OCI-M2 (cell line): Measurements from ENCODE around the gene NOM1.

ENCODE experiments used
- DNase-seq: peaks from one replicate; lab custom pipeline; 2025; ENCODE audit not compliant: unreplicated experiment; lab: John Stamatoyannopoulos, UW

NOM1 gene

GRCh38 chr7:157014635-157015555 lies 65.4 kb downstream of the NOM1 start:
- DNase-seq: no peak

DNA sequence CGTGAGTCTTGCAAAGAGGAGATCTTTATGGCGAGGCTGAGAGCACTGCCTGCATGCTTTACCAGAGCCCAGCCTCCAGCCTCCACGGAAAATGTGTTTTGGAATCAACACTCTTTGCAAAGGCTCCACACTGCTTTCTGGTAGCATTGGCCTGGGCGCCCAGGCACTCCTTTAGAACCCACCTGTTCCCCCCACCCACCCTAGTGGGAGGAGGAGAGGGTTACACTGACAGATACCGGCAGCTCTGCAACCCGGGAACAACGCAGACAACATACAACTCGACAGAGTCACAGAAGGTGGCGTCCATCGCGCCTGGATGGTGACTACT lies 66.5 kb downstream of the NOM1 start:
- DNase-seq: no peak

DNA sequence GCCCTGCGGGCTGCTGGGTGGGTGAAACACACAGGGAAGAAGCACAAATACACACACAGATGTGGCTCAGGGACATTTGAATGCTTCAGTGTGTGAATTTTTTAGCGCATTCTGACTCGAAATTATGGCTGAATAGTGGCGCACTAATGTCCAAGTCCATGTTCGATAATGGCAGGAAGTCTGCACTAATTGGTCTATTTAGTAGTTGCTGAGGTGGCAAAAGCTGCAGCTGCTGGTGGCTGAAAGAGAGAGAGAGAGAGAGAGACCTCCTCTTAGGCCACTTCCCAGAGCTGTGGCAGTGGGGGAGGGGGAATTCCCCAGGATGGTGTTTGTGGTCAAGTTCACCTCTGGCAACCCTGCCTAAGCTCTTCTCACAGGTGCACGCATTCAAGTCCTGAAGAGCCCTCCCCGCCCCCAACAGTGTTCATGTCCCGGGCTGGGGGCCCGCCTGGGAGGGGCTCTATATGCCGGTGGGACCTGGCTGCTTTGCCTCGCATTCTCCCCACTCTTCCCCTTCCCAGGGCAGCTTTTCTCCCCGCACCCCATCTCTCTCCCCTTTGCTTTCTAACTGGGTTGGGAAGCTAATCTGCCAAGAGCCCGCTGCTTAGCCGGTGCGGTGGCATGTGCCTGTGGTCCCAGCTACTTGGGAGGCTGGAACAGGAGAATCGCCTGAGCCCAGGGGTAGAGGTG lies 67.0 kb downstream of the NOM1 start:
- no peak for DNase-seq

GRCh38 chr7:157017149-157017548 lies 67.6 kb downstream of the NOM1 start:
- DNase-seq: no peak

GRCh38 chr7:157017603-157018327 lies 68.3 kb downstream of the NOM1 start:
- DNase-seq: no peak

- DNase-seq: no peak
Observed at GRCh38 chr7:157018328-157018996, 69.0 kb downstream of the NOM1 start.

DNA sequence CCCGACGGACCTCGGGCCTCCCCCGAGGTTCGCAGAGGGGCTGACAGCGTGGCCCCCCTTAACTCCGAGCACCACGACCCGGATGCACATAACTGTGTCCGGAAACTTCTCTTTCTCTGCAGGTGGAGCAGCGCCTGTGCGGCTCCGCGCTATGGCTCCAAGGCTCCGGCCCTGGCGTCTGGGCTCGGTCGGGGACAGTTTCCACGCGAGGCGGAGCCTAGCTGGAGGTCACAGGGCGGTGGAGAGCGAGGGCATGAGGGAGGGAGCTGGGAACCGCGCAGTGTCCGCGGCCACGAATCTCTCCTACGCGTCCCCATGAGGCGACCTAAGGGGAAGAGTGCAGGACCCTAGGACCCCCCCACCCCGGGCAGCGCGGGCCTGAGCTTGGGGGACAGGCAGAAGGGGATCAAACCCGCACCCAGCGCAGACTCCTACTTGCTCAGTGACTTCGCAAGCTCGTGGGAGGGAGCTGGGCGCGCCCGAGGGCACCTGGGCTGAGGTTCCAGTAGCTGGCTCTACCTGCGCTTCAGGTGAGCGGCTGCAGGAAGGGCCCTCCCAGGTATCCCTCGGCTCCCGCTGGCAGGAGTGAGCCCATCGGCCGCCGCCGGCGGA lies 69.6 kb downstream of the NOM1 start:
- DNase-seq: no peak

DNA sequence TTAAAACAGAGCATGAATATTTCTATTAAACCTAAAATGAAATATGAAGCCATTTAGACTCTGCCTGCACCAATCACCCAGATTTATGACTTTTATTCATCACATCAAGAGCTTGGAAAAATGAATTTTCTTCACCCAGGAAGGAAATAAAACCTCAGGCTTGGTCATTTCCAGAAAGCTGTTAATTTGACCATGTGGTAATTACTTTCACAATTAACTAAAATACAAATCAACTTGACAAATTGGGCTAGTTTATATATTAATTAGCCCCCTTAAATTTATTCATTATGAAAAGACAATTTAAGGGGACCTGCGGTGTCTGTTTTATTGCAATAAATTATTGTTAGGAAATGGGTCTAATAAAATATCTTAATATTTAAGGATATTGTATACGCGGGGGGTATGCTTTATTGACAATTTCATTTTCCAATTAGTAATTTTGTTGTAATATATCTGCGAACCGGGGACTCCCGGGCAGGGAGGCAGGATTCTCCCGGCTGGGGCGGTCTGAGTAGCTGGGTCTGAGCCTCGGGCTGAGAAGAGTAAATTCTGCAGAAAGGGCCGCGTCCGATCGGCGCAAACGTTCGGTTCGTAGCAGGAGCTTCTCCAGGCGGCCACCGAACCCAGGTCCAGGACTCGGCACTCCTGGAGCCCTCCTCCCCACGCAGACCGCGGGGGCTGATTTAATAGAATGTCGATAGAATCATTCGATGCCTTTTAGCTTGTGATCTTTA lies 70.4 kb downstream of the NOM1 start:
- no peak for DNase-seq

- no peak for DNase-seq
Observed at GRCh38 chr7:157020514-157021070, 71.1 kb downstream of the NOM1 start.

- DNase-seq: no peak
Observed at GRCh38 chr7:157021071-157021870, 71.8 kb downstream of the NOM1 start.

DNA sequence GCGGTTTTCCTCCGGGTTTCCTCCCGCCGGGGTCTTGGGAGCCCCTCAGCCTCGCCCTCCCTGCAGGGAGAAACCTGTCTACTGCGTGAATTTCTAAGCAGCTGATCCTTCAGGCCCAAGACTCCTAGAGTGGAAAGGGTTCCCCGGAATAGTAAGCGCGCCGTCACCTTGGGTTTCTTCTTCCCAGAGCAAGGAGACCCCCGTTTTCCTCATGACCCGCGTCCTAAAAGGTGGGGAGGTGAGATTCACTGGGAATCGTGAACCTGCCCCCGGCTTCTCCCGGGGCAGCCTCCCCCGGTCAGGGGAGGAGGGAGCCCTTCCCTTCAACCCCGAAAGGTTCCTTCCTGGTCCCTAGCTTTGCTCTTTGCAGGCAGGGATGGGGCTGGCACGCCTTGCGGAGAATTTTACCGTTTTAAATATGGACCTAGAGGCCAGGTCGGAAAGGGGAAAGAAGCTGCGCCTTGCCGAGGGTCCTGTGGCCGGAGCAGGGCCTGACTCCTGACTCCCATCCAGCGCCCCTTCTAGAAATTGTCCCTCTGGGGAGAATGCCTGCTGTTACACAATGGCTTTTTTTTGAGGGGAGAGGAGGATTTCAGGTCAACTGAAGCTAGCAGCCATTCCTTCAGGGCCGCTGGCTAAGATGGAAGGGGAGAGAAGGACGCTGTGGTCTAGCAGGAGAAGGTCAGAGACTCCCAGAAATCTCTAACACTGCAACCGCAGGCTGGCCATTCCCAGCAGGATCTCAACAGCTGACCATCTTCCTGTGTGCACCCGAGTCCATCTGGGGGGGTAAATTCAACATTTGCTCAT lies 72.6 kb downstream of the NOM1 start:
- no peak for DNase-seq
